GM18511 (cell line): ENCODE results near the gene SEPTIN7.
"Not testable (repeated sequence)": the region's sequence is repeated elsewhere in the genome, so short reads cannot be mapped to it uniquely, and the experiment has no call there.

ENCODE experiments used
- ATAC-seq: cut with Tn5 transposase; IDR thresholded peaks from one replicate; pipeline ENCODE4 v1.9.1; 2021; ENCODE audit warnings: mild to moderate bottlenecking, moderate library complexity; ENCODE audit not compliant: unreplicated experiment

SEPTIN7 gene

DNA sequence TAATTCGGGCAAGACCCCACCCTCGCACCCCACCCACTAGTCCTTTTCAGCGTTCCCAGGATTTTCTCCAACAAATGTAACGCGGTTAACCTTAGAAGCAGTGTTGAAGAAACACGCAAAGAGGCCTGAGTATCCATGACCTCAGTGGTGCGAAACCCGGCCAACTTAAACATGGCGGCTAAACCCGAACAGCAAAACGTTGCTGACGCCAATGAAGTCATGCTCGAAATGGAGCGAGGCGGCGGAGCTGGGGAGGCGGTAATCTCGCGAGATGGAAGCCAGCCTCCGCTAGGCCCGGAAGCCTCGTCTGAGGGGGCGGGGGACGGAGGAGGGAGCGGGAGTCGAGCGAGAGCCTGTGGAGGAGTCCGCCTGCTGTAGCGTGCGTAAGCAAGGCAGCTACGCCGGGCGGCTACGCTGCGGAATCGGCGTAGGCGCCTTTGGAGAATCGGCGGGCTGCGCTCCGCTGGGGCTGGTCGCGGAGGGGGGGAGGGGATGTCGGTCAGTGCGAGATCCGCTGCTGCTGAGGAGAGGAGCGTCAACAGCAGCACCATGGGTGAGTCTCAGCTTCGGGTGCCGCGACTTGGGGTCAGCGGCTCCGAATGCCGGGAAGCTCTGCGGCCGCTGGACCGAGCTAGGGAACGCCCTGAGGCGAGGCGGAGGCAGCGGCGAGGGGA lies at the start of gene SEPTIN7:
Gene SEPTIN7 (plus strand): TSS at position 340 of the 674 bp plus-strand sequence. CDS start 153 bp downstream, at position 493.
- peak; percentile 87 for ATAC-seq

DNA sequence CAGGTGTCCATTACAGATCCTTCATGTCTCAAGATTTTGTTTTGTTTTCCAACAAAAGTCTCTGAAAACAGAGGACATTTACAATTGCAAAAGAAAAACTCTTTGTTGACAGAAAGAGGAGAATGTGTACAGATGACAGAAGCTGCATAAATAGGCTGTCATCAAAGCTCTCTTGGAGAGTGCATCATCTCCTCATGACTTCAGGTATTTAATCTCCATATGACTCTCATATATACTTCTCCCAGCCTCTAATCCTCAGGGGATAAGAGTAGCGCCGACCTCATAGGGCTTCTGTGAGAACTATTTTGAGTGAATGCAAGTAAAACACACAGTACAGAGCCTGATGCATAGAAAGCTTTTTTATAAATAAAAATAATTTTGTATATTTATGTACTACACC lies 48.1 kb upstream of the SEPTIN7 start:
- ATAC-seq: no peak

DNA sequence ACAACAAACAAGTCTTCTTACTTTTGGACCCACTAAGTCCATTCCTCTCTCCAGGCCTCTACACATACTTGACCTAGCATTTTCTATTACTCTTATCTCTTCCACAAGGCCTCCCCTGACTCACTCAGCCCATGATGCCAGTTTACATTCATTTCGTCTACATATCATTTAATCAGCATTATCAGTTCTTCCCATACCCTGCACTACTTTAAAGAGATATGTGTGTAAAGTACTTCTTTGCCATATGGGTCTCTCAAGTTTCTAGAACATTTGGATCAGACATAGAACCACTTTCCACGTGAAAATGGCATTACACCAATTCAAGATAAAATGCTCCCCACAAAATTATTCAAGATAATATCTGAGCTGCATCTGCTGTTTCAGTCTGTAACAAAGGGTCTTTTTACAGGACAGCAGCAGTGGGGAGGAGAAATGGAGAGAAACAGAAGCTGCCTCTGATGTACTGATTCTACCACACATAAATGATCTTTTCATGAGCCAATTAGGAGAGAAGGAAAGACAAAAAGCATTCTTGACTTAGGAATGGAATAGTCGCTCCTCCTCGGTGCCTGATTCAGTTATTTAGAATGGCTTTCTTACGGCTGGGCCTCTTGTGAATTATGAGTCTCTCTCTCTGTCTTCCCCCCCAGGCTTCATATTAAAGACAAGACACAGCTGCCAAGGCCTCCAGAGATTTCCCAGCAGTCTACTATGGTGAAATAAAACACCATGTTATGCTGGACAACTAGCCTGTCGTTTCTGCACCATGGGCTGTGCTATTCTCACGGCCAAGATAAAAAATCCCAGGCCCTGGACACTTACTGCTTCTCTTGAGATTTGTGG lies 46.9 kb upstream of the SEPTIN7 start:
- ATAC-seq: no peak

DNA sequence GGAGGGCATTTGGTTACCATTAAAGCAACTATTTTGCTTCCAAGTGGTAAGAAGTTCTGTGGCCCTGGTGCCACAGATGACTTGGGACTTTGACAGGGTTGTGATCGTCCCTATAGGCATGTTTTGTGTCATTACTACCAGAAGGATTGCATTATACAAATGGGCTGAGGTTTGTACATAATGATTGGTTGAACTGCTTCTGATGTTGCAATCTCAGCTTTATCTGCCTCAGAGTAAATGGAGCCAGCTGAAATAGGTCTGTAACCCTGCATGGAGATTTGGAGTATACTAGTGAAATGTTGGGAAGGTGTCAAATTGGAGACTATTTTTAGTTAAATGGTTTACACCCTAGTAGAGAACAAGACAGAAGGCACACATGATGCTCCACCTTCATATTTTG lies 46.1 kb upstream of the SEPTIN7 start:
- no peak for ATAC-seq

DNA sequence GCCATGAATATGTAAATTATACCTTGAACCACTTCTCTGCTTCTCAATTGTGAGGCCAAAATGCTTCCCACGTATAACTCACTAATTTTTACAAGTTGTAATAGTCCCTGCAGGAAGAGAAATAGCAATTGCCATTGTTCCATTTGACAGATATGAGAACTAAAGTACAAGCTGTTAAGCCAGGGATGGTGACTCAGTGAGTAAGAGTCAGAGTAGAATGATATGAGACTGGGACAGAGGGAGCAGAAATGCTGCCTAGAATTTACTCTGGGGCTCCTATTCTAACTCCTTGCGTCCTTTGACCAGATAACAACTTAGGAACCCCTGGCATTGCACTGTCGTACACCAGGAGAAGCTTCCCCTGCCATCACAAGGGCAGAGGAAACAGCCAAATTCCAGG lies 45.1 kb upstream of the SEPTIN7 start:
- ATAC-seq: no peak

DNA sequence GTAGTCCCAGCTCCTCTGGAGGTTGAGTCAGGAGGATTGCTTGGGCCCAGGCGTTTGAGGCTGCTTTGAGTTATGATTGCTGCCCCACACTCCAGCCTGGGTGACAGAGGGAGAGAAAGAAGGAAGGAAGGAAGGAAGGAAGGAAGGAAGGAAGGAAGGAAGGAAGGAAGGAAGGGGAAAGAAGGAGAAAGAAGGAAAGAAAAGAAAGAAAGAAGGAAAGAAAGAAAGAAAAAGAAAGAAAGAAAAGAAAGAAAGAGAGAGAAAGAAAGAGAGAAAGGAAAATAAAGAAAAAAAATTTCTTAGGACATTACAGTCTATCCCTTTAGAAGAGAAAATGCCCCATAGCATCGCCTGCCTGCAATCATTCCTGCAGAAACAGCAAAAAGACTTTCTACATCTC lies 44.4 kb upstream of the SEPTIN7 start:
- ATAC-seq: not testable (repeated sequence)

DNA sequence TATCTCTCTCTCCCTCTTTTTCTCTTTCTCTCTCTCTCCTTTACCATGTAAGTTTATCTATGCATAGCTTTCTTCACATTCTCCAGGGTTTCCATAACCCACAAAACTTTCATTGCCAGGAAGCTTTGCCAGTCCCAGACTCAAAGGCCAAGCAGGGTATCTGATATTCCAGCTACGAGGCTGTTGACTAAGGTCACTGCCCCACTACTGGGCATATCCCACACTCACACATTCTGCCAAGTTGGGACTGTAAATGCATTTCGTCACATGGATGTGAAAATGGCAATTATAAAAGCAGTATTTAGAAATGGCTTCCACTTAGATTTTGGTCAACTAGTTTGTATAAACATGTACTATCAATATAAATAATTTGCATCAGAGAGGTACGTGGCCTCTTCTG lies 43.3 kb upstream of the SEPTIN7 start:
- ATAC-seq: no peak

DNA sequence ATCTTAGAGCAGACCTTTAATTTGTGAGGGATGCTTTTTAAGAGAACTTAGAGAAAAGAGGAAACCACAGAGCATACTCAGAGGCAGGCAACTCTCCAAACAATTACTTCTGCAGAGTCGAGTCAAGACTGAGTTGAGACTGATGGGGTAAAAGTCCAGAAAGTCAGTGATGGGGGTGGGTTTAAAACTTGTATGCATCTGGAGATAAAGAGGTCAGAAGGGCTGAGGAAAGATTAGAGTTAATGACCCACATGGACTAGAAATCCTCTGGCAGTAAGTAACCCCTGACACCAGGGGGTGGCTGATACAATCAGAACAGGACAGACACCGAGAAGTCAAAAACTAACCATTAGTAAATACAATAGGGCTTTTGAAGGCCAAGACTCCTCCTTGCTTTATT lies 42.4 kb upstream of the SEPTIN7 start:
- ATAC-seq: no peak

DNA sequence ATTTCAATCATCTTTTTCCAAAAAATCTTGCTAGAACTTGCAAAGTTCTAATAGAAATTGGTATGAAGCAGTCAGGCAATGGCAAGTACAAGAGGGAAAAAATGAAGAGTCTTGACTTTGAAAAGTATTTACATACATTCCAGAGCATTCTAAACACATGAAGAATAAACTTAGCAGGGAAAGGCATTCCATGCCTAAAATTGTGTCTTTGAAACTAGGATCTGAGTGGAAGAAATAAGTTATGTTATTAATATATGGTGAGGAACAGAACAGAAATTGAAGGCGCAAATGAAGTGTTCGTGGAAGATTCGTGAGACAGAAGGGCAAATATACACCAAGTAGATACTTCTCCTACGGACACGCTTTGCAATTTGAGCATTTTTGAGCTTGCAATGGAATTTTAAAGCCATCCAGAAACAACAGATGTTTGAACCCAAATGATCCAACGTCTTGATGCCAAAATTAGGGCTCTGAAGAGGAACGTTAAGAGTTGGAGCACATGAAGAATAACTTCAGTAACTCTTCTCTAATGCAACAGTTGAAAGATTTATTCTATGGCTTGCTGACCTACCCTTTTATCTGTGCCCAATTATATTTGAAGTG lies 40.6 kb upstream of the SEPTIN7 start:
- no peak for ATAC-seq

DNA sequence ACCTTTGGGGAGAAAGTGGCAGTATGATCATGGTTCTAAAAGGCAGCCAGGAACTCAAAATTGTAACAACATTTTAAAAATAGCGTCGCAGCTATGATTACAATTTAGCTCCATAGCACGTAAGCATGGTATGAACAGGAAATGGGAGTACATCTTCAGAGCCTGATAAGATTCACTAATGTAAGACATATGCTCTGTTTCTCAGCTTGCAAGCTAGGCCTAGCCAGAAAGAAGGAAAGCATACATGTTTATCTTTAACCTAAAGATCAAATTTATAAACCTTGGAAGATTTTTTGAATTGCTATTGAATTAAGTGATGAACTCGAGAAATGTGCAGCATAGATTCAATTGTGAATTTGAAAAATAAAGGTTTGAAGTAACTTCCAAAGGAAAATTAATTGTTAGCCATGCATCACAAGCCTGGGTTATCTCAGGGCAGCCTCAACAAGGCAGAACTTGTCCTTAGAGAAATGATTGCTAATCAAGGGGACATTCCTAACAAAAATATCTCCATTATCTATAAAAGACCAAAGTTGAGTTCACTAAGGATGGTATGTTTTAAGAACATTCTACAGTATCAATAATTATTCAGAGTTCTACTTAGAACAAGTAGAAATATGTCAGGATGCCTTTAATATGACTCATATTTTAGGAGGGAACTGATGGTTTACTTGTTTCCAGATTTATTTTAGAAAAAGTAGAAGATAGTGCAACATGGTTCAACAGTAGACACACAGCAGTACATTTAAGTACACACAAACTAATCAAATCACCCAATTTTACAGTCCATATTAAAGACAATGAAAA lies 38.8 kb upstream of the SEPTIN7 start:
- no peak for ATAC-seq

DNA sequence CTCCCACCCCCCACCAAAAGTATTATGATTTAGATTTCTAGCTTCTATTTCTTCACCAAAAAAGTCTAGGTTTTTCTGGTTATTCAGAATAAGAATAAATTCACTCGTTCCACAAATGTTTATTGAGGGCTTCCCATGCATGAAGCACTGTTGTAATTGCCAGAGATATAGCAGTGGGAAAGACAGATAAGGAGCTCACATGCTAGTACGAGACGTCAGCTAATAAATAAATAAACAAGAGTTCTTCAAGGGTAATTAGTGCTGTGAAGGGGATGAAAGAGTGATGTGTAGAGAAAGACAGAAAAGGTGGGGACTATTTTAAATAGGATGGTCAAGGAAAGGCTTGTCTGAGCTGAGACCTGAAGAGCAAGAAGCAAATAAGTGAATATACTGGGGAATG lies 38.1 kb upstream of the SEPTIN7 start:
- no peak for ATAC-seq

DNA sequence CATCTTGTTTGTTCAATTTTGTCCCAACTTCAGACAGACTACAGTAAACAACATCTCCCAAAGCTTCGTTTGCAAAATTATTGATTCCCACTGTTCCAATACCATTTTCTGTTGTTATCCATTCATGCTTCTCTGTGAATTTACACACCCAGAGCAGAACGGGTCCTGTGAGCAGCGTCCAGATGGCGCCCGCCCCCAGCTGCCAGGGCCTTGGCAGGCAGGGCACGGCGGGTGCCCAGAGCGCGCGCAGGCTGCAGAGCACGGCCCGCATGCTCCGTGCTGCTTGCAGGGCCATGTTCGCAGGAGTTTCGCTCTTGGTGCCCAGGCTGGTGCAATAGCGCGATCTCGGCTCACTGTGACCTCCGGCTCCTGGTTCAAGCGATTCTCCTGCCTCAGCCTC lies 32.5 kb upstream of the SEPTIN7 start:
- ATAC-seq: no peak

DNA sequence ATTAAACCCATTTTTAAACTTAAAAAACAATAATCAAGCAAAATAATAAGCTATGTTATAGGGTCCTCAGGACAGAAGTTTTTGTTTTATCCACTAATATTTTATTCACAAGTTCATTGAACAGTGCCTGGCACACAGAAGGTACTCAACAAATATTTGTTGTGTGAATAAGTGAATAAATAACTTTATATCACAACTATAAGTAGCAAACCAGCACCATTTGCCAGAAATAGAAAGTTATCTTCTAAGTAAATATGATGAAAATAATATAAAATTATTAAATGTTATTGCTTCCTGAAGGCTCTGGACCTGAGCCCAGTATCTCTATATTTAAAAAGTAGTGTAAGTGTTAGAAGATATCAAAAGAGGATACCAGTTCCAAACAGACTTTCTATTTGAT lies 29.1 kb upstream of the SEPTIN7 start:
- ATAC-seq: no peak

DNA sequence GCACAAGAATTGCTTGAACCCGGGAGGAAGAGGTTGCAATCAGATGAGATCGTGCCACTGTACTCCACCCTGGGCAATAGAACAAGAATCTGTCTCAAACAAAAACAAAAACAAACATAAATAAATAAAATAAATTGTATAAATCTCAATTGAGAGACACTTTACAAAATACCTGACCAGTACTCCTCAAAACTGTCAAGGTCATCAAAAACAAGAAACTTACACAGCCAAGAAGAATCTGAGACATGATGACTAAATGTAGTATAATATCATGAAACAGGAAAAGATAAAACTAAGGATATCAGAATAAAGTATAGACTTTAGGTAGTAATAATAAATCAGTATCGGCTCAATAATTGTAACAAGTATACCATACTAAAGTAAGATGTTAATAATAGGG lies 26.9 kb upstream of the SEPTIN7 start:
- no peak for ATAC-seq

DNA sequence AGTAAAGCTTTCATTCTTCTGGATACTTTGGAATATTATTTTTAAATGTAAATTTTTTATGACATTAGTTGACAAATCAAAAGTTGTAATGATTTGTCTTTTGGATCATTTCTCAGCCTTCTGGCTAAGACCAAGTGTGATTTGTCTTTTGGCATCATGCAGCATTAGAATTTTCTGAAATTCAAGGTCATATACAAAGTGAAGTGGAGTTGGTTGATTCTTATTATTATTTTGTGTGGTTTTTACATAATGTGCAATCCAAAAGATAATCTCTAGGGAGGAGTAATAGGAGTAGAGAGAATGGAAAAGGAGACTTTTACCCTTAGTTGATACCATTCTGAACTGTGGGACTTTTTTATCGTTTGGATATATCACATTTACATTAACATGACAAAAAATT lies 24.2 kb upstream of the SEPTIN7 start:
- ATAC-seq: no peak

DNA sequence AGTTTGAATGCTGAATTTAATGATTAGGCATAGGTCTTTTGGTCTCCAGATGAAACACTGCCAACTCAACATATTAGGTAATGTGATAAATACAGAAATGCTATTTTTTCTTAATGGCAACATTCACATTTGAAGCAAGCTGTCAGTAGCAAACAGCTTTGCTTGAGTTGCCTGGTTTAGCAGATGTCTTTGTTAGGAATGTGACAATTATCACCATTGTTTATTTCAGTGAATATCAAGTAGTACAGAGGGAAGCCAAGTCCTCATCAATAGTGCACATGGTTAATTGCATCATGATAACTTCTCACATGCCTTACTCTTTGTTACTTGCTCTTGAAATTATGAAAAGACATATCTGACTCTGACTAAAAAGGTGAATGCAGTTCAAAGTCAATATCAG lies 23.7 kb upstream of the SEPTIN7 start:
- ATAC-seq: no peak

DNA sequence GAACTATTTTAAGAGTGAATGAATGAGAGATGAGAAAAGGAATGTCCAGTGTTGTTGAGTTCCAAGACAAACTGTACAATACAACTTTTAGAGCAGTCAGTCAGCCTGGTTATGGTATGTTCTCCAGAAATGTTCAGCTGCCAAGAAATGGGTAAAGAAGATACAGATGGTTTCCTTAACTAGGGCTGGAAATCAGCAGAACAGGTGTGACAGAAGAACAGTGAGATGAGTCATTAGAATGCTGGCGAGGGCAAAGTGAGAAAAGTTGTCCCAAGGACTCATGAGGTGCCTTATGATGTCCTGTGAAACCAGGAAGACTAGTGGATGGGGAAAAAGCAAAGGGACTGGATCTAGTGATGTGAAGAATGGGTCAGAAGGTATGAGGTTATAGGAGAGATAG lies 20.8 kb upstream of the SEPTIN7 start:
- no peak for ATAC-seq

DNA sequence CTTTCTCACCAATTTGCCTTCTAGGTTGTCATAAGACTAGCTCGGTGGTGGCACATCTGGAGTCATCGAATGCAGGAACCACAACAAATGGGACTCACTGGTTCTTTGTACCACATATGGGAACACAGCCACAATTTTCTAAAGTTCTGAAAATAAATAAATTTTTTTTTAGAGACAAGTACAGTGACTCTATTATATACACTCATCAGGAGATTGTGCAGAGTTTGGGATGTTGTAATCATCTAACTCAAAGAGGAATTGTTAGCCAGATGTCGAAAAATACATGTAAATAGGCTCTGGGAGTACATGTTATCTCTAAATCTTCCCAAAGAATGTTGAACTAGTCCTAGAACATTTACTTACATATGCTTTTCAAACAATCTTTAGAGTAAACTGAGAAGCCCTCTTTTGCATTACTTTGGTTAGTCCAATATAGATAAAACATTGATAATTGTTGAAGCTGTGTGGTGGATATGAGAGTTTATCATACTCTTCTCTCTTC lies 19.6 kb upstream of the SEPTIN7 start:
- no peak for ATAC-seq

DNA sequence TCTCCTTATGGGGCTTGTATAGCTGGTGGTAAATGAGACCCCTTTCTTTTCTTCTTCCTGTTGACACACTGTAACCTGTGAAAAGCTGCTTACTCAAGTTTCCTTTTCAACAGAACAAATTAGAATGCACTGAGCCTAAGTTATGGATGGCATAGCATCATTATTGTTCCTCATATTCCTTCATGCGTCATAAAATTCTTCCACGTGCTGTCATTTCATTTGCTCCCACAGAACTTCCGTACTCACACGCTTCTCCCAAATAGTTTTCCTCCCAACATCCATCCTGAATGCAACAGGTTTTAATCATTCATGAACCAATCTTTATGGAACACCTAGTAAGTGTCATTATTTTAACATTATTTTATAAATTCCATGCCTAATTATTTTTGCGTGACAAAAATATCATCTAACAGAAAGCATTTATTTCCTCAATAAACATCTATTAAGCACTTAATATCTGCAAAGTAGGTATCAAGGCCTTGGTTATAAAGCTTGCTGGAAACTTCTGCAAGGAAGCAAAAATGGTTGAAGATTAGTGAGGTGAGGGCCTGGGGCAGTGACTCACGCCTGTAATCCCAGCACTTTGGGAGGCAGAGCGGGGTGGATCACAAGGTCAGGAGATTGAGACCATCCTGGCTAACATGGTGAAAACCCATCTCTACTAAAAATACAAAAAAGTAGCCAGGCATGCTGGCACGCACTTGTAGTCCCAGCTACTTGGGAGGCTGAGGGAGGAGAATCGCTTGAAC lies 18.9 kb upstream of the SEPTIN7 start:
- ATAC-seq: no peak

DNA sequence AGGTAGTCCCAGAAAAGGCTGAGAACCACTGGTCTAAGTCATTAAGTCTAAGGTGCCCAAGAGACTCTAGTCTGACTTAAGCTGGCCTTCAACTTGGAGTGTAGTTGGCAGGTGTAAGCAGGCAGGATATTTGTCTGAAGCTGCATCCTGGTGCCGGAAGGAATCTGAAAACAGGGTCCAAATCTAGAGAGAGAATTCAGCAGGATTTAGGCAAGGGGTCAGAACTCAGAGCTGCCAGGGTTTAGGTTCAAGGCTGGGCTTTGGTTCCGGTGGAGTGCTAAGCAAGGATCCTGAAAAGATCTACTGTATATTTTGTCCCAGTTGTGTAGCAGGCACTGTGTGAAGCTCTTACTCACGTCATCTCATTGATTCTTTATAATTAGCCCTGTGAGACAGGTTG lies 16.5 kb upstream of the SEPTIN7 start:
- ATAC-seq: no peak
